Endothelial cell of umbilical vein (primary cell): ENCODE data around the gene TMCC2.

Experiments used
- JUN ChIP-seq: IDR thresholded peaks from 2 replicates; pipeline ENCODE4 v1.6.1; 2011; ENCODE audit warnings: borderline replicate concordance, low read depth; ENCODE audit not compliant: insufficient read length, insufficient read depth
- TF ChIP-seq, protein P1 (sequence below), 2 donors: IDR thresholded peaks; 1 replicate in 1 of 2; 2 replicates in 1 of 2; pipeline ENCODE4 v1.5.1; 2011; ENCODE audit warnings: low read length in 2 of 2, mild to moderate bottlenecking in 2 of 2, moderate library complexity in 2 of 2, control low read depth in 1 of 2, inconsistent platforms in 1 of 2, low read depth in 1 of 2; ENCODE audit not compliant: insufficient read depth in 1 of 2; ENCODE audit errors: extremely low read depth in 1 of 2

DNA sequence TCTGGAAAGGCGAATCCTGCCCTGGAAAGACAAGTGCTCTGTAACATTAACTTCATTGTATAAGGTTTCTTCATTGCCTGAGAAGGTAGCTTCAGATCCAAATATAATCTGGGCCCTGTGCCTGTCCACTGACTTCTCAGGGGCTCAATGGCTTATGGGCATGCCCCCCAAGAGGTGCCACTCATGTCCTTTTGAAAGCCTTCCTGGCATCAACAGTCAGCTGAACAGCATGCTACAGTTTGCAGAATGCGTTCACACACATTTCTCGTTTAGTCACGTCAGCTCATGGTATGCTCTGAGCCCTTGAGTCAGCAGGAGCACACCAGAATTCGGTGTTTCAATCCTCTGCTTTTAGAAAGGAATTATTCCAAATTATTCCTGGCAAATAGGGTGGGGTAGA is 23.8 kb downstream of the TMCC2 start:
- TF ChIP-seq, protein P1, sequence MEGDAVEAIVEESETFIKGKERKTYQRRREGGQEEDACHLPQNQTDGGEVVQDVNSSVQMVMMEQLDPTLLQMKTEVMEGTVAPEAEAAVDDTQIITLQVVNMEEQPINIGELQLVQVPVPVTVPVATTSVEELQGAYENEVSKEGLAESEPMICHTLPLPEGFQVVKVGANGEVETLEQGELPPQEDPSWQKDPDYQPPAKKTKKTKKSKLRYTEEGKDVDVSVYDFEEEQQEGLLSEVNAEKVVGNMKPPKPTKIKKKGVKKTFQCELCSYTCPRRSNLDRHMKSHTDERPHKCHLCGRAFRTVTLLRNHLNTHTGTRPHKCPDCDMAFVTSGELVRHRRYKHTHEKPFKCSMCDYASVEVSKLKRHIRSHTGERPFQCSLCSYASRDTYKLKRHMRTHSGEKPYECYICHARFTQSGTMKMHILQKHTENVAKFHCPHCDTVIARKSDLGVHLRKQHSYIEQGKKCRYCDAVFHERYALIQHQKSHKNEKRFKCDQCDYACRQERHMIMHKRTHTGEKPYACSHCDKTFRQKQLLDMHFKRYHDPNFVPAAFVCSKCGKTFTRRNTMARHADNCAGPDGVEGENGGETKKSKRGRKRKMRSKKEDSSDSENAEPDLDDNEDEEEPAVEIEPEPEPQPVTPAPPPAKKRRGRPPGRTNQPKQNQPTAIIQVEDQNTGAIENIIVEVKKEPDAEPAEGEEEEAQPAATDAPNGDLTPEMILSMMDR (IDR thresholded peaks at IDR 0.05; ENCODE audit: extremely low read depth in 1 of 2, insufficient read depth in 1 of 2, low read depth in 1 of 2, low read length in 2 of 2) = no peak
- TF ChIP-seq JUN = no peak
